ENCODE data around the gene CLIP4. TPM values are rescaled to one million over a fixed set of nuclear protein-coding genes. Genes with fewer than 3 reads are reported as not detected.
"Not testable (repeated sequence)": the region's sequence is repeated elsewhere in the genome, so short reads cannot be mapped to it uniquely, and the experiment has no call there.

The CLIP4 gene
- total and polyA plus RNA-seq, 2 of the 13 experiments (the other 11 are each of a cell fraction or from before 2014, with no cell fraction given) = 0.46 to 0.49 TPM

DNA sequence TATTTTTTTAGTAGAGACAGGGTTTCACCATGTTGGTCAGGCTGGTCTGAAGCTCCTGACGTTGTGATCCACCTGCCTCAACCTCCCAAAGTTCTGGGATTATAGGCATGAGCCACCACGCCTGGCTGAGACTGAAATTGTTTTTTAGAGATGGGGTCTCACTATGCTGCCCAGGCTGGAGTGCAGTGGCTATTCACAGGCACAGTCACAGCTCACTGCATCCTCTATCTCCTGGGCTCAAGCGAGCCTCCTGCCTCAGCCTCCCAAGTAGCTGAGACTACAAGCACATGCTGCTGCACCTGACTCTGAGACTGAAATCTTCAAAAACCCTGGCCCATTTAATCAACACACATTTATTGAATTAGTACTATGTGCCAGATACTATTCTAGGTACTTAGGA, 7.7 kb upstream of the CLIP4 start:
- TF ChIP-seq ZNF121 (CRISPR knock-in tag; IDR thresholded peaks at IDR 0.05) = peak; percentile 86
- TF ChIP-seq, protein P1, sequence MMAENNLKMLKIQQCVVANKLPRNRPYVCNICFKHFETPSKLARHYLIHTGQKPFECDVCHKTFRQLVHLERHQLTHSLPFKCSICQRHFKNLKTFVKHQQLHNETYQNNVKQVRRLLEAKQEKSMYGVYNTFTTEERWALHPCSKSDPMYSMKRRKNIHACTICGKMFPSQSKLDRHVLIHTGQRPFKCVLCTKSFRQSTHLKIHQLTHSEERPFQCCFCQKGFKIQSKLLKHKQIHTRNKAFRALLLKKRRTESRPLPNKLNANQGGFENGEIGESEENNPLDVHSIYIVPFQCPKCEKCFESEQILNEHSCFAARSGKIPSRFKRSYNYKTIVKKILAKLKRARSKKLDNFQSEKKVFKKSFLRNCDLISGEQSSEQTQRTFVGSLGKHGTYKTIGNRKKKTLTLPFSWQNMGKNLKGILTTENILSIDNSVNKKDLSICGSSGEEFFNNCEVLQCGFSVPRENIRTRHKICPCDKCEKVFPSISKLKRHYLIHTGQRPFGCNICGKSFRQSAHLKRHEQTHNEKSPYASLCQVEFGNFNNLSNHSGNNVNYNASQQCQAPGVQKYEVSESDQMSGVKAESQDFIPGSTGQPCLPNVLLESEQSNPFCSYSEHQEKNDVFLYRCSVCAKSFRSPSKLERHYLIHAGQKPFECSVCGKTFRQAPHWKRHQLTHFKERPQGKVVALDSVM (CRISPR knock-in tag; IDR thresholded peaks at IDR 0.05) = peak; percentile 59; the same call in 1 of the 2 replicates
- 0 out of 2 replicates have a peak, but pooled peaks have one; percentile 42 for TF ChIP-seq KDM1A (CRISPR knock-in tag; IDR thresholded peaks at IDR 0.05)
- TF ChIP-seq POLR2G (IDR thresholded peaks at IDR 0.05; ENCODE audit: low read depth, low read length) = peak; percentile 8; the same call in 1 of the 2 replicates
- ATAC-seq; FAIRE-seq; in situ Hi-C loops (cut with HindIII; ENCODE audit: extremely low pct_ligation_motif_present, low pct_unique_long_range_greater_than_20kb); H3K27ac ChIP-seq (ENCODE audit: extremely low read length, insufficient read depth, low read length); H3K4me3 ChIP-seq (replicated peaks in 1 of 3; ENCODE audit: insufficient read depth in 1 of 3, low read depth in 2 of 3, low read length in 3 of 3); H3K9ac ChIP-seq (ENCODE audit: insufficient read depth, low read depth, low read length); H3K79me2 ChIP-seq (ENCODE audit: insufficient read depth, low read length); CTCF ChIA-PET (ENCODE audit: low intra/inter-chr PET ratio, low total read pairs); H3K36me3 ChIP-seq (replicated peaks in 1 of 2; ENCODE audit: control insufficient read depth in 1 of 2, insufficient read depth in 2 of 2, low read length in 2 of 2); H3K27me3 ChIP-seq (ENCODE audit: control insufficient read depth in 1 of 2, insufficient read depth in 2 of 2, low read length in 2 of 2); H2AFZ ChIP-seq (ENCODE audit: low read length); DNase-seq (ENCODE audit: low spot score); H3K9me3 ChIP-seq (ENCODE audit: low read length); BruUV-seq (replicated peaks); H3K4me2 ChIP-seq (ENCODE audit: low read depth, low read length); H4K20me1 ChIP-seq (ENCODE audit: insufficient read depth, low read length): not testable (repeated sequence)
- POLR2A ChIA-PET = interaction anchor here (0.6 kb wide), 1 partner anchor 56 kb away, joined by 3 read pairs; no protein-coding TSS in a partner anchor
- H3K4me1 ChIP-seq (ENCODE audit: insufficient read depth, low read length) = peaks cover 30% of the 10 kb centered on the region
- WGBS (ENCODE audit: low lambda C conversion rate) = 67% methylated on average over 3 of the region's 3 CpGs
- intact Hi-C loops (cut with micrococcal nuclease; ENCODE audit: unreplicated experiment) = loop anchor here (5.0 kb wide), 1 partner anchor 150 kb away; no protein-coding TSS in a partner anchor

DNA sequence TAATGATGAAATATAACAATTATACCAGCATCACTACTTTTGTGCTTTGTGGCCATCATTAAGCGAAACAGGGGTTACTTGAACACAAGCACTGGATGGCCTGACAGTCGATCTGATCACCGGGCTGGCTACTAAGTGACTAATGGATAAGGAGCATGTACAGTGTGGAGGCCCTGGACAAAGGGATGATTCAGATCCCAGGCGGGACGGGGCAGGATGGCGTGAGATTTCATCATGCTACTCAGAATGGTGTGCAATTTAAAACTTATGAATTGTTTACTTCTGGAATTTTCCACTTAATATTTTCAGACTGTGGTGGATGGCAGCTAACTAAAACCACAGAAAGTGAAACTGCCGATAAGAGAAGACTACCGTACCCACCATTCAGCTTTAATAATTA, 7.0 kb upstream of the CLIP4 start:
- CTCF ChIA-PET (ENCODE audit: low intra/inter-chr PET ratio, low total read pairs) = no interaction called here
- TF ChIP-seq, protein P2, sequence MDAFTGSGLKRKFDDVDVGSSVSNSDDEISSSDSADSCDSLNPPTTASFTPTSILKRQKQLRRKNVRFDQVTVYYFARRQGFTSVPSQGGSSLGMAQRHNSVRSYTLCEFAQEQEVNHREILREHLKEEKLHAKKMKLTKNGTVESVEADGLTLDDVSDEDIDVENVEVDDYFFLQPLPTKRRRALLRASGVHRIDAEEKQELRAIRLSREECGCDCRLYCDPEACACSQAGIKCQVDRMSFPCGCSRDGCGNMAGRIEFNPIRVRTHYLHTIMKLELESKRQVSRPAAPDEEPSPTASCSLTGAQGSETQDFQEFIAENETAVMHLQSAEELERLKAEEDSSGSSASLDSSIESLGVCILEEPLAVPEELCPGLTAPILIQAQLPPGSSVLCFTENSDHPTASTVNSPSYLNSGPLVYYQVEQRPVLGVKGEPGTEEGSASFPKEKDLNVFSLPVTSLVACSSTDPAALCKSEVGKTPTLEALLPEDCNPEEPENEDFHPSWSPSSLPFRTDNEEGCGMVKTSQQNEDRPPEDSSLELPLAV (CRISPR knock-in tag; conservative IDR thresholded peaks at IDR 0.05; ENCODE audit: low read depth) = no peak
- TF ChIP-seq, protein P3, sequence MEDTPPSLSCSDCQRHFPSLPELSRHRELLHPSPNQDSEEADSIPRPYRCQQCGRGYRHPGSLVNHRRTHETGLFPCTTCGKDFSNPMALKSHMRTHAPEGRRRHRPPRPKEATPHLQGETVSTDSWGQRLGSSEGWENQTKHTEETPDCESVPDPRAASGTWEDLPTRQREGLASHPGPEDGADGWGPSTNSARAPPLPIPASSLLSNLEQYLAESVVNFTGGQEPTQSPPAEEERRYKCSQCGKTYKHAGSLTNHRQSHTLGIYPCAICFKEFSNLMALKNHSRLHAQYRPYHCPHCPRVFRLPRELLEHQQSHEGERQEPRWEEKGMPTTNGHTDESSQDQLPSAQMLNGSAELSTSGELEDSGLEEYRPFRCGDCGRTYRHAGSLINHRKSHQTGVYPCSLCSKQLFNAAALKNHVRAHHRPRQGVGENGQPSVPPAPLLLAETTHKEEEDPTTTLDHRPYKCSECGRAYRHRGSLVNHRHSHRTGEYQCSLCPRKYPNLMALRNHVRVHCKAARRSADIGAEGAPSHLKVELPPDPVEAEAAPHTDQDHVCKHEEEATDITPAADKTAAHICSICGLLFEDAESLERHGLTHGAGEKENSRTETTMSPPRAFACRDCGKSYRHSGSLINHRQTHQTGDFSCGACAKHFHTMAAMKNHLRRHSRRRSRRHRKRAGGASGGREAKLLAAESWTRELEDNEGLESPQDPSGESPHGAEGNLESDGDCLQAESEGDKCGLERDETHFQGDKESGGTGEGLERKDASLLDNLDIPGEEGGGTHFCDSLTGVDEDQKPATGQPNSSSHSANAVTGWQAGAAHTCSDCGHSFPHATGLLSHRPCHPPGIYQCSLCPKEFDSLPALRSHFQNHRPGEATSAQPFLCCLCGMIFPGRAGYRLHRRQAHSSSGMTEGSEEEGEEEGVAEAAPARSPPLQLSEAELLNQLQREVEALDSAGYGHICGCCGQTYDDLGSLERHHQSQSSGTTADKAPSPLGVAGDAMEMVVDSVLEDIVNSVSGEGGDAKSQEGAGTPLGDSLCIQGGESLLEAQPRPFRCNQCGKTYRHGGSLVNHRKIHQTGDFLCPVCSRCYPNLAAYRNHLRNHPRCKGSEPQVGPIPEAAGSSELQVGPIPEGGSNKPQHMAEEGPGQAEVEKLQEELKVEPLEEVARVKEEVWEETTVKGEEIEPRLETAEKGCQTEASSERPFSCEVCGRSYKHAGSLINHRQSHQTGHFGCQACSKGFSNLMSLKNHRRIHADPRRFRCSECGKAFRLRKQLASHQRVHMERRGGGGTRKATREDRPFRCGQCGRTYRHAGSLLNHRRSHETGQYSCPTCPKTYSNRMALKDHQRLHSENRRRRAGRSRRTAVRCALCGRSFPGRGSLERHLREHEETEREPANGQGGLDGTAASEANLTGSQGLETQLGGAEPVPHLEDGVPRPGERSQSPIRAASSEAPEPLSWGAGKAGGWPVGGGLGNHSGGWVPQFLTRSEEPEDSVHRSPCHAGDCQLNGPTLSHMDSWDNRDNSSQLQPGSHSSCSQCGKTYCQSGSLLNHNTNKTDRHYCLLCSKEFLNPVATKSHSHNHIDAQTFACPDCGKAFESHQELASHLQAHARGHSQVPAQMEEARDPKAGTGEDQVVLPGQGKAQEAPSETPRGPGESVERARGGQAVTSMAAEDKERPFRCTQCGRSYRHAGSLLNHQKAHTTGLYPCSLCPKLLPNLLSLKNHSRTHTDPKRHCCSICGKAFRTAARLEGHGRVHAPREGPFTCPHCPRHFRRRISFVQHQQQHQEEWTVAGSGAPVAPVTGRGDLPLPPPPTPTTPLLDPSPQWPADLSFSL (CRISPR knock-in tag; IDR thresholded peaks at IDR 0.05) = no peak

More for the DNA sequence above, 7.0 kb upstream of the CLIP4 start:
- intact Hi-C loops (cut with micrococcal nuclease; ENCODE audit: unreplicated experiment) = loop anchor here (2.0 to 5.0 kb wide), 2 partner anchors 23 to 151 kb away; no protein-coding TSS in a partner anchor
- 16% methylated on average over 8 of the region's 8 CpGs for WGBS (ENCODE audit: low lambda C conversion rate)
- Histone ChIP-seq H3K4me1 (ENCODE audit: insufficient read depth, low read length) (peaks cover 30% of the 10 kb centered on the region), H4K20me1 (ENCODE audit: insufficient read depth, low read length) (no peaks in the 10 kb centered on the region), H3K9me3 (ENCODE audit: low read length) (no peaks in the 10 kb centered on the region), H3K36me3 (replicated peaks in 1 of 2; ENCODE audit: control insufficient read depth in 1 of 2, insufficient read depth in 2 of 2, low read length in 2 of 2) (no peaks in the 10 kb centered on the region), H2AFZ (ENCODE audit: low read length) (no peak overlapping the region), H3K9ac (ENCODE audit: insufficient read depth, low read depth, low read length) (no peak overlapping the region), H3K79me2 (ENCODE audit: insufficient read depth, low read length) (no peaks in the 10 kb centered on the region), H3K4me3 (replicated peaks in 1 of 3; ENCODE audit: insufficient read depth in 1 of 3, low read depth in 2 of 3, low read length in 3 of 3) (peak overlapping the region in 2 of 3 experiments; percentile 5 to 11; a peak in 3 of 6 replicates), H3K27ac (ENCODE audit: extremely low read length, insufficient read depth, low read length) (no peak overlapping the region), H3K4me2 (ENCODE audit: low read depth, low read length) (peak overlapping the region; percentile 40), H3K27me3 (ENCODE audit: control insufficient read depth in 1 of 2, insufficient read depth in 2 of 2, low read length in 2 of 2) (no peaks in the 10 kb centered on the region; a peak in 1 of 5 replicates)
- no TSS peak for BruUV-seq (replicated peaks)
- peak; percentile 84 for DNase-seq (ENCODE audit: low spot score)
- in situ Hi-C loops (cut with HindIII; ENCODE audit: extremely low pct_ligation_motif_present, low pct_unique_long_range_greater_than_20kb) = no loop called here
- peak; percentile 77 for FAIRE-seq
- POLR2A ChIA-PET = interaction anchor here (2.0 kb wide), 1 partner anchor 9 kb away, joined by 11 read pairs; no protein-coding TSS in a partner anchor
- ATAC-seq = peak; percentile 97
